HEK293T (cell line): ENCODE results near the gene GRIN2C.

Experiments used
- BHLHE40 ChIP-seq: fragments of 450-650 bp; IDR thresholded peaks from 2 replicates; pipeline ENCODE4 v1.6.1; 2016; ENCODE audit warnings: mild to moderate bottlenecking, moderate library complexity, borderline replicate concordance
- FOXM1 ChIP-seq: fragments of 450-650 bp; IDR thresholded peaks from 2 replicates; pipeline ENCODE4 v1.6.1; 2017; ENCODE audit warnings: mild to moderate bottlenecking, borderline replicate concordance
- LEF1 ChIP-seq: fragments of 450-650 bp; IDR thresholded peaks from 2 replicates; pipeline ENCODE4 v1.6.1; 2017; ENCODE audit warnings: mild to moderate bottlenecking, borderline replicate concordance
- TARDBP ChIP-seq: fragments of 450-650 bp; IDR thresholded peaks from 2 replicates; pipeline ENCODE4 v1.6.1; 2016

DNA sequence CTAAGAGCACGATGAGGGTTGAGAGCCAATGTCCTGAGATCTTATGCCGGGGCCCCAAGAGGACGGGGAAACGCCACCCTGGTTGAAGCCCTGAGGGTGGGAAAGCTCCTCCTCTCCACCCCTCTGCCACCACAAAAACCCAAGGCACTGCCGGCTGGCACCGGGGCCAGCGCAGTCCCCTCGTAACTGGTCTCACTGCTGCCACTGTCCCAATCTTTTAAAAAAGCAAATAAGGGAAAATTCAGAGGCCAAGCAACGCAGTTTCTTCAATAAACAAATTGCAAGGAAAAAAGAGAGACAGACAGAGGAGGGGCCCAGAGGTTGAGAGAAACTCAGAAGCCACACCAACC is 6.7 kb downstream of the GRIN2C start:
- TF ChIP-seq BHLHE40 (no peak), TARDBP (no peak), LEF1 (no peak), FOXM1 (no peak)
